Hematopoietic multipotent progenitor cell treated with erythropoietin and hydrocortisone succinate and interleukin-3 and kit ligand, for 4 days (in vitro differentiated cells): ENCODE results near the gene KIAA0319L.

Experiments used
- DNase-seq: peaks from one replicate; pipeline ENCODE4 v3.0.0-alpha.2; 2015

KIAA0319L gene

GRCh38 chr1:35561972-35562680, 4.9 kb upstream of the KIAA0319L start:
- no peak for DNase-seq

GRCh38 chr1:35561297-35561971, 4.2 kb upstream of the KIAA0319L start:
- DNase-seq = no peak

- no peak for DNase-seq
These were observed 3.3 kb upstream of the KIAA0319L start for GRCh38 chr1:35560256-35561225.

DNA sequence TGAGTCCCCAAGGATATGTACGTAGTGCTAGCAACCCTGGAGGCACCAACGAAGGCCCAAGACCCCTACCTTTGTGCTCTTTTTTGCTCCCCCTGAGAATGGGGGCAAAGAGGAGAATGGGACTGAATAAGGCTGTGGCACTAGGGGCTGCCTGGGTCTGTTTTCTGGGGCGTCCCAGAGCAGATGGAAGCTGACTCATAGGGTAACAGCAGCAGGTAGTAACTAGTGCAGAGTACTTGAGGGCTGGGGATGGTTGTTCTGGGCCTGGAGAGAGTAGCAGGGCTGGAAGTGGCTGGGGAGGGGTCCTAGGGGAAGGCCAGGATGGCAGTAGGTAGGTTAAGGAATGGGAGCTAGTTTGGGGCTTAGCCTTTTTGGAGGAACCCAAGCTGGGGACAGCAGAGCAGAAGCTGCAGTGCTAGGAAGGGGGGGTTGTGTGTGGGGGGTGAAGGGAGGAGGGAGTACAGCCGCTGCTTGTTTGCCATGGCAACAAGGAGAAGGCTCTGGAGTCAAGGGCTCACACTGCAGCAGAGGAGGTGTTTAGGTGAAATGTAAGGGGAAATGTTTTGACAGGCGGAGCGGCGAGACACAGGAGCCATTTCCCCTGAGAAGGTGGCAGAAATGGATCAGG, 2.2 kb upstream of the KIAA0319L start:
- DNase-seq = peak; percentile 39

- DNase-seq = peak; percentile 61
These were observed 1.4 kb upstream of the KIAA0319L start for GRCh38 chr1:35558374-35559316.

- peak; percentile 99 for DNase-seq
These were observed 589 bp upstream of the KIAA0319L start, which contains the start of gene NCDN for GRCh38 chr1:35557611-35558373. Gene NCDN (plus strand): TSS chr1:35557799. CDS start chr1:35558191, 392 bp downstream.

GRCh38 chr1:35556484-35557117, 602 bp downstream of the KIAA0319L start:
- DNase-seq = peak; percentile 47

- DNase-seq = no peak
These were observed 1.4 kb downstream of the KIAA0319L start for GRCh38 chr1:35555601-35556477.

DNA sequence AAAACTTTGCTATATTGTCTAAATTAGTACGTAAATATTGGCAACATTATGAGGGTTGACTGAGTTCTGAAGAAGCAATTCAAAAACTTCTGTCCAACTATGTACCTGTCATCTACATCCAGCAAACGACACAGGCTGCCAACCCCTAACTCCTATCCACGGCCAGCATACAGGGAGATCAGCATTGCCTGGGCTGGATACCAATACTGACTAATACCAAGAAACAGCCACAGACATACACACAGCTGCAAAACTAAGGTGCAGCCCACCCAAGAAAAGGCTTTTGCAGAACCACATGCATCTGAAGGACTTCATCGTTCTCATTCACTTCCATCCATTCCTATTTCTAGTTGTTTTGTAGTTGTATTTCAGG, 2.0 kb downstream of the KIAA0319L start:
- DNase-seq = no peak

- DNase-seq = no peak
These were observed 2.7 kb downstream of the KIAA0319L start for GRCh38 chr1:35554266-35555211.

DNA sequence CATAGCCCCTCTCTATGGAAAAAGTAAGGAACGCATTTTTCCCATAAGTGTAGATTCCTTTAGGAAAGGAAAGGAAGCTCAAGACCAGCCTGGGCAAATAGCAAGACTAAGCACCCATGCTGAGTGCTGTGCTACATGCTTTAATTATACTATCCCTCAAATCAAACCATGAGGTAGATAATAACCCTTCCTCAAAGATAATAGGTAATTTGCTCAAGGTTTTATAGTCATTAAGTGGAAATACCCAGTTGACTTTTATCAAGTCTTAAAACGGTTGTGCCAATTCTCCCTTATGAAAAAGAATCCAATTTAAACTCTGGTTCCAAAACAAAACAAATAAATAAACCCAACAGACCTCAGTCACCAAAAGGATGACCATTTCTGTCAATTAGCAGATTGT, 3.4 kb downstream of the KIAA0319L start:
- no peak for DNase-seq

GRCh38 chr1:35546614-35547013, 10.6 kb downstream of the KIAA0319L start:
- no peak for DNase-seq

DNA sequence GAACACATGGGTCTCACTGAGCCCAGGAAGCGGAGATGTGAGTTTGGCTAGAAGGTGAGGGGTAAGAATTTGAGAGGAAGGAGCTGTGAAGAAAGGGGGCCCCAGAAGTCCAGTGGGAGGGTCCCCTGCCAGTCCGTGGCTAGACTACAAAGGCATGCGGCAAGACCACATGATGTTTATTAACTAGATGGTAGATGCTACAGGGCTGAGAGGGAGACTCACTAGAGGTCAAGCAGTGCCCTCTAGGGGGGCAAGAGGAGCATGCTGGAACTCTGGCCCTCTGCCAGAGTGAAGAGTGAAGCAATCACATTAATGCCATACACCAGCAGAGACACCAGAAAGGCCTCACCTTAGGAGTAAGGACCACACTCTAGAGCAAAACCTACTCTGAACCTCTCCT, 12.2 kb downstream of the KIAA0319L start:
- peak; percentile 93 for DNase-seq

GRCh38 chr1:35539824-35540261, 17.4 kb downstream of the KIAA0319L start:
- no peak for DNase-seq

DNA sequence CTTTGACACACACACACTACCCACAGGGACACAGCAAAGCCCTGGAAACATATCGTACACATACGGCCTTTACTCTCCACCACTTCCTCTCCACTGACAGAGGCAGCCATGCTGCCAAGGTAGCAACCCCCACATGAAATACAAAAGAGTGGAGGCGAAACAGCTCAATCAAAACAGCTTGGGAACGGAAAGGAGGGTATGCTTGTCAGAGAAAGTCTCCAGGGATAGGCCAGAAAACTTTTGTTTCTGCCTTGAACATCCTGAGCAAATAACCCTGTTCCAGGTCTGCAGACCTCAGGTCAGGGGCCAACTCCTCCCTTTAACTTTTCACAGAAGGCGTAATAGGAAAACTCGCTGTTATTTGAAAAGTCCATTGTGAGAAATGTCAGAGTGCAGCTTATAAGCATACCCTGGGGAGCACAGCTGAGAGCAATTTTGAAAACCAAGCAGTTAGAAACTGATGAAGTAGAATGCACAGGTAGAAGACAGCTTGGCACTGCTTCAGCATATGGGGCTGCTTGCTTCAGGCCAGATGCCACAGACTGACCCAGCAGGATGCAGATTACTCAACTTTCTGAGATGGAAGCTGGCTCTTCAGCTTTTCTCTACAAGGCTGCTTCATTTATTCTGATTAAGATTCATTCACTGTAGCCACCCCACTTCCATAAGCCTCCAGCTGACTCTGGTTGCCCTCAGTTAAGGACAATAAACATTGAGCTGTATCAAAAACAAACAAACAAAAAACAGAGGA, 18.0 kb downstream of the KIAA0319L start:
- peak; percentile 33 for DNase-seq

DNA sequence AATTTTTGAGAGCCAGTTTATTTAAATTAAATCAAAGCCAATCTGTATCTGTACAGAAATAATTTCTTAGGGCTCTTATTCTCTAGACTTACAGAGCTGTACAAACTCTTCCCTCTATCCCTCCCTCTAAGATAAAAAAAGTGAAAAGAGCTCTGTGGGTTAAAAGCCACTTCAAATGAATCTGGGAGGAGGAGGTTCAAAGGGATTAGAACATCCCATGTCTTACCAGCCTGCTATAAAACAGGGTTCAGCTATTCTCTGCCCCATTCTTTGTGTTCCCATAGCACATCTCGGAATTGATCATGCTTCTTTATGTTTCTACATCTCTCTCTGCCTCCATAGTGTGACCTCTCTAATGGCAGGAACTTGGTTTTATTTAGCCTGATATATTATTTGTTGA, 19.4 kb downstream of the KIAA0319L start:
- DNase-seq = no peak

DNA sequence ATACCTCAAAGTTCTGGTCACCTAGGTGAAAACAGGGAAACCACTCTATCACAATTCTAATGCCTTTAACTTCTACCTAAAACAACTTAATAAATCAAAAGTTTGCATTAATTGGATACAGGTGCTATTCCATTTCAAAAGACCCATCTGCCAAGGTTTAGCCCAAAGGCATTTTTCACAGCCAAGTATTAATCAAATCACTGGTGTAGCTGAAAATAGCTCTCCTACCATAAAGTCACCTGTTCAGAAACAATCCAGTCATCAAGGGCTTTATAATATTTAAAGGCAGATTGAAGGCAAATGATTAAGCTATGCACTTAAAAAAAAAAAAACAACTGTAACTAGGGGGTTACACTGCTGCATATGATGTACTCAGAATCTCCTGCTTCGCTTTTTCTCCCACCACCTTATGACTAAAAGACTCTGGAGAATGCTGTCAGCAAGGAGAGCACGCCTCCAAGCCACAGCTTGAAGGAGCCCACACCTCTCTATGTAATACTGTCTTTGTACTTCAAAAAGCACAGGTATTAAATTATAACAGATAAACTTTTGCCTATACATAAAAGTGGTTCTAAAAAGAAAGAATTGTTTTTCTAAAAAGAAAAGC, 20.5 kb downstream of the KIAA0319L start:
- no peak for DNase-seq
